Measurements from ENCODE around the gene PRPF40A.

GRCh38 chr2:152606081-152606480 lies 111.2 kb downstream of the PRPF40A start:
- TF ChIP-seq POLR2AphosphoS5 (IDR thresholded peaks at IDR 0.05; ENCODE audit: borderline replicate concordance, low read depth, low read length): no peak
- no peak for TF ChIP-seq EZH2 (IDR thresholded peaks at IDR 0.05)
